NT2/D1 (cell line): ENCODE results near the gene PCDHGA9.

ENCODE experiments used
- DNase-seq: peaks from one replicate; pipeline ENCODE4 v3.0.0-alpha.2; 2011; ENCODE audit warnings: low read depth, low spot score
- H3K27me3 ChIP-seq: 2 replicates; pipeline ENCODE4 v1.6.0; 2011; ENCODE audit warnings: mild to moderate bottlenecking; ENCODE audit not compliant: insufficient read length, insufficient read depth
- H3K36me3 ChIP-seq: 2 replicates; pipeline ENCODE4 v1.6.1; 2011; ENCODE audit warnings: mild to moderate bottlenecking, low read length, mixed read lengths; ENCODE audit not compliant: insufficient read depth, insufficient read length
- H3K4me1 ChIP-seq: 2 replicates; pipeline ENCODE4 v1.5.1; 2011; ENCODE audit not compliant: insufficient read depth, insufficient read length
- H3K4me3 ChIP-seq: 2 replicates; pipeline ENCODE4 v1.5.1; 2011; ENCODE audit warnings: low read depth; ENCODE audit not compliant: insufficient read length
- H3K9ac ChIP-seq: 2 replicates; pipeline ENCODE4 v1.6.0; 2011; ENCODE audit warnings: low read depth; ENCODE audit not compliant: insufficient read length
- H3K9me3 ChIP-seq: 2 replicates; pipeline ENCODE4 v1.5.1; 2011; ENCODE audit warnings: mild to moderate bottlenecking, low read length; ENCODE audit not compliant: insufficient read depth
- SUZ12 ChIP-seq: IDR thresholded peaks from 2 replicates; pipeline ENCODE4 v1.6.1; 2011; ENCODE audit not compliant: insufficient read length, insufficient read depth; ENCODE audit errors: extremely low read depth
- YY1 ChIP-seq: IDR thresholded peaks from 2 replicates; pipeline ENCODE4 v1.6.1; 2011; ENCODE audit not compliant: insufficient read length, insufficient read depth
- ZNF274 ChIP-seq: IDR thresholded peaks from 2 replicates; pipeline ENCODE4 v1.6.1; 2011; ENCODE audit warnings: mild to moderate bottlenecking, low read depth, low read length

Gene PCDHGA9

GRCh38 chr5:141402553-141403243 lies at the start of gene PCDHGA9:
PCDHGA9 (plus strand) TSS chr5:141402778; CDS start chr5:141402953, 175 bp downstream.
- no peak within 1 kb of the TSS for H3K9ac ChIP-seq
- no peak for DNase-seq
- H3K9me3 ChIP-seq = peaks cover 4% of the 10 kb centered on the region; the same call in 1 of the 2 replicates
- no peaks in the 10 kb centered on the region for H3K36me3 ChIP-seq
- TF ChIP-seq SUZ12 (no peak), YY1 (no peak), ZNF274 (no peak)
- H3K27me3 ChIP-seq = no peaks in the 10 kb centered on the region
- H3K4me1 ChIP-seq = no peaks in the 10 kb centered on the region
- H3K4me3 ChIP-seq = no peak within 1 kb of the TSS

DNA sequence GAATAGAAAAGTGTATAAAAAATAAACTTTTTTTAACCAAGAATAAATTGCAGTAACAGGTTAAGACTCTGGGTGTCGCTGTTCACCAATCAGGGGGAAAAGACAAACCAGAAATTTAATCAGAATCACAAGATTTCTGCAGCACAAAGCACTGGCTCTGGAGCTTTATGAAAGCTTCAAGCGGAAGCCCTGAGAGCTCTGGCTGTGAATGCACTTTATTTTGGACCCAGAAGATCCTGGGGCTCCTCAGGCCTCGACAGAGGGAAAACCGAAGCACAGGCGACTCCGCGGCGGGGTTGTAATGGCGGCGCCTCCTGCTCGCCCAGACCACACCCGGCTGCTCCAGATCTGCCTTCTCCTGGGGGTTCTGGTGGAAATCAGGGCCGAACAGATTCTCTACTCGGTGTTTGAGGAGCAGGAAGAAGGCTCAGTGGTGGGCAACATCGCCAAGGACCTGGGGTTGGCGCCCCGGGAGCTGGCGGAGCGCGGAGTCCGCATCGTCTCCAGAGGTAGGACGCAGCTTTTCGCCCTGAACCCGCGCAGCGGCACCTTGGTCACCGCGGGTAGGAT lies 47.6 kb upstream of the PCDHGA9 start, which contains the start of gene PCDHGA4:
TSS of gene PCDHGA4 (plus strand) at position 122 of the 570 bp plus-strand sequence. CDS start at position 209, 87 bp downstream.
- Histone ChIP-seq H3K36me3 (no peaks in the 10 kb centered on the region), H3K4me1 (no peaks in the 10 kb centered on the region), H3K27me3 (no peaks in the 10 kb centered on the region), H3K4me3 (no peak within 1 kb of the TSS), H3K9ac (no peak within 1 kb of the TSS), H3K9me3 (peaks cover 51% of the 10 kb centered on the region)
- DNase-seq = no peak
- no peak for TF ChIP-seq SUZ12
- no peak for TF ChIP-seq YY1
- no peak for TF ChIP-seq ZNF274

- no peak overlapping the region for H3K9ac ChIP-seq
- H3K4me3 ChIP-seq = no peak overlapping the region
- H3K9me3 ChIP-seq = peaks cover 47% of the 10 kb centered on the region
- H3K27me3 ChIP-seq = no peaks in the 10 kb centered on the region
- no peaks in the 10 kb centered on the region for H3K4me1 ChIP-seq
- no peaks in the 10 kb centered on the region for H3K36me3 ChIP-seq
- no peak for DNase-seq
- no peak for TF ChIP-seq SUZ12
- TF ChIP-seq YY1 = no peak
- TF ChIP-seq ZNF274 = no peak
Observed at GRCh38 chr5:141355641-141356040, 46.9 kb upstream of the PCDHGA9 start.

DNA sequence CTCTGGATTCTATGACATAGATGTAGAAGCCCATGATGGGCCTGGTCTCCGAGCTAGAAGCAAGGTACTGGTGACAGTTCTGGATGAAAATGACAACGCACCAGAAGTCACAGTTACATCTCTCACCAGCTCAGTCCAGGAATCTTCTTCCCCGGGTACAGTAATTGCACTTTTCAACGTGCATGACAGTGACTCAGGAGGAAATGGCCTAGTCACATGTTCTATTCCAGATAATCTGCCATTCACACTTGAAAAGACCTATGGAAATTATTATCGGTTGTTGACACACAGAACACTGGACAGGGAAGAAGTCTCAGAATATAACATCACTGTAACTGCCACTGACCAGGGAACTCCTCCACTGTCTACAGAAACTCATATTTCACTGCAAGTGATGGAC lies 46.4 kb upstream of the PCDHGA9 start:
- no peak for DNase-seq
- Histone ChIP-seq H3K36me3 (no peaks in the 10 kb centered on the region), H3K4me1 (no peaks in the 10 kb centered on the region), H3K9me3 (peaks cover 42% of the 10 kb centered on the region), H3K9ac (no peak overlapping the region), H3K27me3 (no peaks in the 10 kb centered on the region), H3K4me3 (no peak overlapping the region)
- TF ChIP-seq YY1 (no peak), ZNF274 (no peak), SUZ12 (no peak)

DNA sequence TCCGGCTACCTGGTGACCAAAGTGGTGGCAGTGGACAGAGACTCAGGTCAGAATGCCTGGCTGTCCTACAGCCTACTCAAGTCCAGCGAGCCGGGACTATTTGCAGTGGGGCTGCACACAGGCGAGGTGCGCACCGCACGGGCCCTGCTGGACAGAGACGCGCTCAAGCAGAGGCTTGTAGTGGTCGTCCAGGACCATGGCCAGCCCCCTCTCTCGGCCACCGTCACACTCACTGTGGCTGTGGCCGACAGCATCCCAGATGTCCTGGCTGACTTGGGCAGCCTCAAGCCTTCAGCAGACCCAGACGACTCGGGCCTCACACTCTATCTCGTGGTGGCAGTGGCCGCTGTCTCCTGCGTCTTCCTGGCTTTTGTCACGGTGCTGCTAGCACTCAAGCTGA lies 45.6 kb upstream of the PCDHGA9 start:
- no peak for DNase-seq
- TF ChIP-seq ZNF274 (no peak), SUZ12 (no peak), YY1 (no peak)
- Histone ChIP-seq H3K4me3 (no peak overlapping the region), H3K27me3 (no peaks in the 10 kb centered on the region), H3K9me3 (peaks cover 37% of the 10 kb centered on the region), H3K36me3 (no peaks in the 10 kb centered on the region), H3K4me1 (no peaks in the 10 kb centered on the region), H3K9ac (no peak overlapping the region)

DNA sequence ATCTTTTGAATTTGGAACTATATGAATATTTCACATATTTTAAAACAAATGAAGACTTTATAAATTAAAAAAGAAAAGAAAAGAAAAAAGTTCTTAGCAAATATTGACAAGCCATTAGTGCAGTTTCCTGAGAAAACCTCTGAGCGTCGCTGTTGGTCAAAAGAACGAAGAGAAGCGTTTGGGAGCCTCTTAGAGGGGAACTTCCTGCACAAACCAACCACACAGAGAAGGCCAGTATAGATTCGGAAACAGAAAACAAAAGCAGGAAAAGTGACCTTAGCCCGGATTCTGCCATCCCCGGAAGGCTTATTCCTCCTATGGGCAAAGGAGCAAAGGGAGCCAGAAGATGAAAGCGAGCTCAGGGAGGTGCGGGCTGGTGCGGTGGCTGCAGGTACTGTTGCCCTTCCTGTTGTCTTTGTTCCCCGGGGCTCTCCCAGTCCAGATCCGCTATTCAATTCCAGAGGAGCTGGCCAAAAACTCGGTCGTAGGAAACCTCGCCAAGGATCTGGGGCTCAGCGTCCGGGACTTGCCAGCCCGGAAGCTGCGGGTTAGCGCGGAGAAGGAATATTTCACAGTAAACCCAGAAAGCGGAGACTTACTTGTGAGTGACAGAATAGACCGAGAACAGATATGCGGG lies 42.7 kb upstream of the PCDHGA9 start, which contains the start of gene PCDHGB2:
TSS of gene PCDHGB2 (plus strand) at position 205 of the 637 bp plus-strand sequence. CDS start at position 347, 142 bp downstream.
- Histone ChIP-seq H3K4me1 (no peaks in the 10 kb centered on the region), H3K4me3 (no peak within 1 kb of the TSS), H3K9me3 (peaks cover 44% of the 10 kb centered on the region), H3K27me3 (no peaks in the 10 kb centered on the region), H3K36me3 (no peaks in the 10 kb centered on the region), H3K9ac (no peak within 1 kb of the TSS)
- no peak for DNase-seq
- TF ChIP-seq YY1 (no peak), ZNF274 (no peak), SUZ12 (no peak)

DNA sequence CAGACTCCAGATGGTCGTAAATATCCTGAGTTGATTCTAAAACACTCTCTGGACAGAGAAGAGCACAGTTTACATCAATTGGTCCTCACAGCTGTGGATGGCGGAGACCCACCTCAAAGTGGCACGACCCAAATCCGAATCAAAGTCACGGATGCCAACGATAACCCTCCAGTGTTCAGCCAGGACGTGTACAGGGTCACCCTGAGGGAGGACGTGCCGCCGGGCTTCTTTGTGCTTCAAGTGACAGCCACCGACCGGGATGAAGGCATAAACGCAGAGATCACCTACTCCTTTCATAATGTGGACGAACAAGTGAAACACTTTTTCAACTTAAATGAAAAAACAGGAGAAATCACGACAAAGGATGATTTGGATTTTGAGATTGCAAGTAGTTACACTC lies 41.9 kb upstream of the PCDHGA9 start:
- no peak for TF ChIP-seq SUZ12
- TF ChIP-seq ZNF274 = no peak
- Histone ChIP-seq H3K9me3 (peaks cover 45% of the 10 kb centered on the region), H3K36me3 (no peaks in the 10 kb centered on the region), H3K4me3 (no peak overlapping the region), H3K27me3 (no peaks in the 10 kb centered on the region), H3K4me1 (no peaks in the 10 kb centered on the region), H3K9ac (no peak overlapping the region)
- DNase-seq = no peak
